Testis (tissue), 2 donors: ENCODE measurements around the gene MAN2A1.

ENCODE experiments used
- CTCF ChIP-seq, 3 experiments: fragments of 450-650 bp in 2 of 3; fragments of 200-600 bp in 1 of 3; sonication (generic) in 1 of 3; IDR thresholded peaks; one replicate each; pipeline ENCODE4 v1.5.1; 2016 to 2019; ENCODE audit warnings: antibody characterized with exemption in 3 of 3, mild to moderate bottlenecking in 2 of 3, moderate library complexity in 1 of 3
- POLR2A ChIP-seq: fragments of 450-650 bp; IDR thresholded peaks from one replicate; pipeline ENCODE4 v1.6.1; 2017; ENCODE audit warnings: antibody characterized with exemption, mild to moderate bottlenecking, moderate library complexity

- TF ChIP-seq CTCF (IDR thresholded peaks at IDR 0.05) (no peak), POLR2A (no peak)
These were observed 35.3 kb upstream of the MAN2A1 start for GRCh38 chr5:109654455-109654854.
